ENCODE data around the gene SCUBE1.

The SCUBE1 gene

GRCh38 chr22:43235445-43236409 lies 107.4 kb downstream of the SCUBE1 start:
- Histone ChIP-seq H3K9me2 (ENCODE audit: low read depth, low read length) (no peaks in the 10 kb centered on the region), H3K36me3 (ENCODE audit: insufficient read depth, low read length) (no peaks in the 10 kb centered on the region), H3K4me3 (ENCODE audit: low read depth, low read length, poor library complexity, severe bottlenecking) (no peak overlapping the region), H3K27me3 (ENCODE audit: insufficient read depth, low read length) (no peaks in the 10 kb centered on the region), H3F3A (ENCODE audit: insufficient read depth, low read length) (no peaks in the 10 kb centered on the region), H3K9ac (ENCODE audit: low read length) (no peak overlapping the region), H3K9me3 (ENCODE audit: low read length) (no peaks in the 10 kb centered on the region), H4K20me1 (ENCODE audit: insufficient read depth, low read length) (no peaks in the 10 kb centered on the region), H3K4me1 (ENCODE audit: insufficient read depth, low read length, severe bottlenecking) (no peaks in the 10 kb centered on the region), H3K4me2 (ENCODE audit: low read length) (no peak overlapping the region), H3K79me2 (ENCODE audit: insufficient read depth, low read length) (no peaks in the 10 kb centered on the region), H2AFZ (ENCODE audit: low read length) (no peak overlapping the region), H3K27ac (ENCODE audit: low read depth, low read length, poor library complexity, severe bottlenecking) (no peak overlapping the region)
- no peak for TF ChIP-seq EZH2 (IDR thresholded peaks at IDR 0.05; ENCODE audit: borderline replicate concordance, low read length)
- no peak for TF ChIP-seq CTCF (IDR thresholded peaks at IDR 0.05; ENCODE audit: low read length)

GRCh38 chr22:43234264-43234988 lies 108.7 kb downstream of the SCUBE1 start:
- no peak overlapping the region for H2AFZ ChIP-seq (ENCODE audit: low read length)
- no peak overlapping the region for H3K9ac ChIP-seq (ENCODE audit: low read length)
- no peaks in the 10 kb centered on the region for H3K36me3 ChIP-seq (ENCODE audit: insufficient read depth, low read length)
- H4K20me1 ChIP-seq (ENCODE audit: insufficient read depth, low read length): no peaks in the 10 kb centered on the region
- no peaks in the 10 kb centered on the region for H3K79me2 ChIP-seq (ENCODE audit: insufficient read depth, low read length)
- no peaks in the 10 kb centered on the region for H3K27me3 ChIP-seq (ENCODE audit: insufficient read depth, low read length)
- no peak overlapping the region for H3K4me2 ChIP-seq (ENCODE audit: low read length)
- no peak overlapping the region for H3K4me3 ChIP-seq (ENCODE audit: low read depth, low read length, poor library complexity, severe bottlenecking)
- H3K9me3 ChIP-seq (ENCODE audit: low read length): no peaks in the 10 kb centered on the region
- TF ChIP-seq EZH2 (IDR thresholded peaks at IDR 0.05; ENCODE audit: borderline replicate concordance, low read length) (no peak), CTCF (IDR thresholded peaks at IDR 0.05; ENCODE audit: low read length) (no peak)
- no peaks in the 10 kb centered on the region for H3F3A ChIP-seq (ENCODE audit: insufficient read depth, low read length)
- H3K9me2 ChIP-seq (ENCODE audit: low read depth, low read length): no peaks in the 10 kb centered on the region
- H3K27ac ChIP-seq (ENCODE audit: low read depth, low read length, poor library complexity, severe bottlenecking): no peak overlapping the region
- no peaks in the 10 kb centered on the region for H3K4me1 ChIP-seq (ENCODE audit: insufficient read depth, low read length, severe bottlenecking)

- no peak overlapping the region for H3K9ac ChIP-seq (ENCODE audit: low read length)
- H3K27ac ChIP-seq (ENCODE audit: low read depth, low read length, poor library complexity, severe bottlenecking): no peak overlapping the region
- H3K4me2 ChIP-seq (ENCODE audit: low read length): no peak overlapping the region
- H2AFZ ChIP-seq (ENCODE audit: low read length): no peak overlapping the region
- no peaks in the 10 kb centered on the region for H3K36me3 ChIP-seq (ENCODE audit: insufficient read depth, low read length)
- H3F3A ChIP-seq (ENCODE audit: insufficient read depth, low read length): no peaks in the 10 kb centered on the region
- no peaks in the 10 kb centered on the region for H3K9me2 ChIP-seq (ENCODE audit: low read depth, low read length)
- no peaks in the 10 kb centered on the region for H3K79me2 ChIP-seq (ENCODE audit: insufficient read depth, low read length)
- TF ChIP-seq EZH2 (IDR thresholded peaks at IDR 0.05; ENCODE audit: borderline replicate concordance, low read length): no peak
- no peak for TF ChIP-seq CTCF (IDR thresholded peaks at IDR 0.05; ENCODE audit: low read length)
- H3K4me3 ChIP-seq (ENCODE audit: low read depth, low read length, poor library complexity, severe bottlenecking): no peak overlapping the region
- H3K4me1 ChIP-seq (ENCODE audit: insufficient read depth, low read length, severe bottlenecking): no peaks in the 10 kb centered on the region
- 0 out of 2 replicates have a peak, but pooled peaks cover 3% of the 10 kb centered on the region for H3K27me3 ChIP-seq (ENCODE audit: insufficient read depth, low read length)
- no peaks in the 10 kb centered on the region for H4K20me1 ChIP-seq (ENCODE audit: insufficient read depth, low read length)
- H3K9me3 ChIP-seq (ENCODE audit: low read length): no peaks in the 10 kb centered on the region
Measured at GRCh38 chr22:43233529-43233928, 109.6 kb downstream of the SCUBE1 start.

All from OCI-LY1 (cell line).